ENCODE measurements around the gene PCCA.
"Not testable (repeated sequence)": the region's sequence is repeated elsewhere in the genome, so short reads cannot be mapped to it uniquely, and the experiment has no call there.

The PCCA gene

GRCh38 chr13:100245104-100245503 lies 156.2 kb downstream of the PCCA start:
- no peak for TF ChIP-seq ZNF274 (IDR thresholded peaks at IDR 0.05; ENCODE audit: low read depth, low read length)
- no peak overlapping the region for H3K4me3 ChIP-seq (ENCODE audit: low read length)

- TF ChIP-seq ZNF274 (IDR thresholded peaks at IDR 0.05; ENCODE audit: low read depth, low read length): no peak
- no peak overlapping the region for H3K4me3 ChIP-seq (ENCODE audit: low read length)
Observed at GRCh38 chr13:100247937-100248336, 159.0 kb downstream of the PCCA start.

GRCh38 chr13:100254002-100254401 lies 165.1 kb downstream of the PCCA start:
- TF ChIP-seq ZNF274 (IDR thresholded peaks at IDR 0.05; ENCODE audit: low read depth, low read length): no peak

GRCh38 chr13:100262404-100262803 lies 173.5 kb downstream of the PCCA start:
- no peak for TF ChIP-seq ZNF274 (IDR thresholded peaks at IDR 0.05; ENCODE audit: low read depth, low read length)
- H3K4me3 ChIP-seq (ENCODE audit: low read length): no peak overlapping the region

More at GRCh38 chr13:100254002-100254401, 165.1 kb downstream of the PCCA start:
- no peak overlapping the region for H3K4me3 ChIP-seq (ENCODE audit: low read length)

GRCh38 chr13:100266026-100266425 lies 177.1 kb downstream of the PCCA start:
- TF ChIP-seq ZNF274 (IDR thresholded peaks at IDR 0.05; ENCODE audit: low read depth, low read length): no peak
- H3K4me3 ChIP-seq (ENCODE audit: low read length): no peak overlapping the region

GRCh38 chr13:100269837-100270236 lies 180.9 kb downstream of the PCCA start:
- no peak for TF ChIP-seq ZNF274 (IDR thresholded peaks at IDR 0.05; ENCODE audit: low read depth, low read length)
- H3K4me3 ChIP-seq (ENCODE audit: low read length): no peak overlapping the region

- no peak for TF ChIP-seq ZNF274 (IDR thresholded peaks at IDR 0.05; ENCODE audit: low read depth, low read length)
Observed at GRCh38 chr13:100273138-100273537, 184.2 kb downstream of the PCCA start.

GRCh38 chr13:100273552-100273951 lies 184.7 kb downstream of the PCCA start:
- TF ChIP-seq ZNF274 (IDR thresholded peaks at IDR 0.05; ENCODE audit: low read depth, low read length): no peak
- no peak overlapping the region for H3K4me3 ChIP-seq (ENCODE audit: low read length)

More at GRCh38 chr13:100273138-100273537, 184.2 kb downstream of the PCCA start:
- H3K4me3 ChIP-seq (ENCODE audit: low read length): no peak overlapping the region

- no peak for TF ChIP-seq ZNF274 (IDR thresholded peaks at IDR 0.05; ENCODE audit: low read depth, low read length)
- H3K4me3 ChIP-seq (ENCODE audit: low read length): no peak overlapping the region
Observed at GRCh38 chr13:100274942-100275506, 186.1 kb downstream of the PCCA start.

- no peak for TF ChIP-seq ZNF274 (IDR thresholded peaks at IDR 0.05; ENCODE audit: low read depth, low read length)
Observed at GRCh38 chr13:100275746-100276145, 186.9 kb downstream of the PCCA start.

GRCh38 chr13:100280681-100281080 lies 191.8 kb downstream of the PCCA start:
- TF ChIP-seq ZNF274 (IDR thresholded peaks at IDR 0.05; ENCODE audit: low read depth, low read length): no peak
- H3K4me3 ChIP-seq (ENCODE audit: low read length): no peak overlapping the region

More at GRCh38 chr13:100275746-100276145, 186.9 kb downstream of the PCCA start:
- no peak overlapping the region for H3K4me3 ChIP-seq (ENCODE audit: low read length)

GRCh38 chr13:100282306-100282705 lies 193.4 kb downstream of the PCCA start:
- not testable (repeated sequence) for H3K4me3 ChIP-seq (ENCODE audit: low read length)

GRCh38 chr13:100290165-100290801 lies 201.4 kb downstream of the PCCA start:
- no peak for TF ChIP-seq ZNF274 (IDR thresholded peaks at IDR 0.05; ENCODE audit: low read depth, low read length)

GRCh38 chr13:100291624-100292023 lies 202.7 kb downstream of the PCCA start:
- H3K4me3 ChIP-seq (ENCODE audit: low read length): no peak overlapping the region
- TF ChIP-seq ZNF274 (IDR thresholded peaks at IDR 0.05; ENCODE audit: low read depth, low read length): no peak

More at GRCh38 chr13:100290165-100290801, 201.4 kb downstream of the PCCA start:
- H3K4me3 ChIP-seq (ENCODE audit: low read length): no peak overlapping the region

- TF ChIP-seq ZNF274 (IDR thresholded peaks at IDR 0.05; ENCODE audit: low read depth, low read length): no peak
- H3K4me3 ChIP-seq (ENCODE audit: low read length): no peak overlapping the region
Observed at GRCh38 chr13:100297413-100297812, 208.5 kb downstream of the PCCA start.

Data from GM08714 (cell line).